Lung (tissue), 12 donors: ENCODE measurements around the gene NCOR2. TPM values are rescaled to one million over a fixed set of nuclear protein-coding genes. Genes with fewer than 3 reads are reported as not detected.
A peak's percentile ranks its signal among the peaks of the same experiment; 100 is the strongest.

Source experiments
- ATAC-seq: fragments of 200-7000 bp; cut with Tn5 transposase; one replicate; pipeline ENCODE4 v1.9.1; 2020; ENCODE audit warnings: moderate number of reproducible peaks; ENCODE audit not compliant: insufficient read depth, low FRiP score
- DNase-seq, 3 donors: peaks; one replicate each; pipeline ENCODE4 v3.0.0-alpha.2; 2013 to 2017
- H3K27ac ChIP-seq, 2 donors: one replicate each; pipeline ENCODE4 v1.5.1; 2013; ENCODE audit warnings: mild to moderate bottlenecking in 2 of 2, moderate library complexity in 2 of 2, control low read depth in 1 of 2, inconsistent platforms in 1 of 2, low read depth in 1 of 2, low read length in 1 of 2
- H3K27me3 ChIP-seq, 3 donors: one replicate each; pipeline ENCODE4 v1.5.1; 2013; ENCODE audit warnings: low read length in 2 of 3; ENCODE audit not compliant: control insufficient read depth in 3 of 3, insufficient read depth in 3 of 3
- H3K36me3 ChIP-seq, 4 donors: one replicate each; pipeline ENCODE4 v1.5.1; 2013; ENCODE audit warnings: low read length in 4 of 4, mild to moderate bottlenecking in 1 of 4, moderate library complexity in 1 of 4; ENCODE audit not compliant: control insufficient read depth in 4 of 4, insufficient read depth in 4 of 4
- H3K4me1 ChIP-seq, 5 donors: one replicate each; pipeline ENCODE4 v1.5.1; 2013; ENCODE audit warnings: low read length in 5 of 5, mild to moderate bottlenecking in 2 of 5, moderate library complexity in 1 of 5; ENCODE audit not compliant: control insufficient read depth in 5 of 5, insufficient read depth in 5 of 5
- H3K4me3 ChIP-seq: one replicate; pipeline ENCODE4 v1.5.1; 2013; ENCODE audit warnings: mild to moderate bottlenecking, control low read depth, moderate library complexity
- H3K9ac ChIP-seq, 2 donors: one replicate each; pipeline ENCODE4 v1.5.1; 2013; ENCODE audit warnings: low read length in 2 of 2, control low read depth in 1 of 2; ENCODE audit not compliant: insufficient read depth in 1 of 2
- H3K9me3 ChIP-seq, 4 donors: one replicate each; pipeline ENCODE4 v1.5.1; 2013; ENCODE audit warnings: low read length in 3 of 4, mild to moderate bottlenecking in 1 of 4, moderate library complexity in 1 of 4; ENCODE audit not compliant: control insufficient read depth in 4 of 4, insufficient read depth in 3 of 4
- CTCF ChIP-seq: IDR thresholded peaks from 2 replicates; pipeline ENCODE4 v1.5.1; 2012; ENCODE audit warnings: mild to moderate bottlenecking; ENCODE audit errors: control extremely low read depth, extremely low read depth
- WGBS, 2 donors: extraction: QIAGEN DNeasy Blood & Tissue Kit; methylation state at CpG; one replicate each; pipeline ENCODE4 v1.1.7; 2013; 5-methylcytosine and 5-hydroxymethylcytosine counted together
- polyA plus RNA-seq, 2 donors: library from polyadenylated mRNA; stranded (reverse); fragments of 200-250 nt; gene quantifications; one replicate each; pipeline ENCODE4 v1.2.1, GENCODE V29; 2013
- total RNA-seq, 2 donors: library from RNA; depleted of rRNA in 1 of 2; stranded (reverse); fragments of >200 nt in 1 of 2; gene quantifications; one replicate each; pipeline ENCODE4 v1.2.1, GENCODE V29; 2014 to 2021
- donor health status: control.
- donor health status: control.
- donor health status: Bipolar disorder and iron deficiency.
- donor health status: healthy.
- donor health status: DM: yes; HTN: yes; CAD: no.

Gene NCOR2
- total and polyA plus RNA-seq, 4 donors, result 81.4 to 361 (median 132) TPM

GRCh38 chr12:124562018-124562795 lies 5.2 kb downstream of the NCOR2 start:
- no peak for ATAC-seq
- WGBS, 2 donors, result 66 to 72% methylated on average over 18 of the region's 18 CpGs

GRCh38 chr12:124561231-124561630 lies 6.2 kb downstream of the NCOR2 start:
- no peak for DNase-seq
- Histone ChIP-seq H3K27ac (peak overlapping the region in 1 of 2 donors; percentile 16), H3K9ac (no peak overlapping the region), H3K9me3 (no peaks in the 10 kb centered on the region), H3K27me3 (no peaks in the 10 kb centered on the region), H3K4me1 (peaks cover 0 to 30% (median 19%) of the 10 kb centered on the region in 5 donors), H3K4me3 (no peak overlapping the region), H3K36me3 (no peaks in the 10 kb centered on the region)
- 40 to 55% methylated on average over 10 of the region's 10 CpGs for WGBS, 2 donors
- TF ChIP-seq CTCF, result no peak
- no peak for ATAC-seq

More at GRCh38 chr12:124562018-124562795, 5.2 kb downstream of the NCOR2 start:
- Histone ChIP-seq H3K4me1 (peaks cover 0 to 26% (median 19%) of the 10 kb centered on the region in 5 donors), H3K4me3 (no peak overlapping the region), H3K9ac (no peak overlapping the region), H3K36me3 (no peaks in the 10 kb centered on the region), H3K27ac (no peak overlapping the region), H3K9me3 (no peaks in the 10 kb centered on the region), H3K27me3 (no peaks in the 10 kb centered on the region)
- no peak for TF ChIP-seq CTCF
- no peak for DNase-seq

DNA sequence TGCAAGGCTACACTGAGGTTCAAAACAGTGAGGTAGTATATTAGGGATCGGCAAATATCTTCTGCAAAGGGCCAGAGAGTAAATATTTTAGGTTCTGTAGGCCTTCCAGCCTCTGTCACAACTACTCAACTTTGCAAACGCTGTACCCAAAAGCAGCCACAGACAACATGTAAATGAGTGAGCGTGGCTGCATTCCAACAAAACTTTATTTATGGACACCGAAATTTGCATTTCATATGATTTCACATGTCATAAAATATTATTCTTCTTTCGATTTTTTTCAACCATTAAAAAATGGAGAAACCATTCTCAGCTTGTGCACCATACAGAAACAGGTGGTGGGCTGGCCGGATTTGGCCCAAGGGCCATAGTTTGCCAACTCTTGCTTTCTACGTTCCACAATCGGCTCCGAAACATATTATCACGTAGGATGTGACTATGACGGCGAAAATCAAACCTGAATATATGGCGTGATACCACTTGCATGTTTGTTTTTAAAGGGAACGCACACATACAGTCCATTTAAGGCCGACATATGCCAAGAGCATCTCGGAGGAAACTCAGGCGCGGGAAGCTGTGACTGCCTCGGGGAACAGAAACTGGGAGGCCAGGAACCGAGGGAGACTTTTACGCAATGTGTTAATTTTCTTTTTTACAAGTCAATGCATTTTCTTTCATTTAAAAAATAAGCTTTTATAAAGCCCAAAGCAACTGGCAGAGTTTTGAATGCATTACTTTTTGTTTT lies 7.1 kb downstream of the NCOR2 start:
- no peak for TF ChIP-seq CTCF
- no peak overlapping the region for H3K4me3 ChIP-seq
- 78% methylated on average over 21 of the region's 21 CpGs for WGBS, 2 donors
- no peak for ATAC-seq
- H3K36me3 ChIP-seq, result no peaks in the 10 kb centered on the region
- H3K9ac ChIP-seq, result no peak overlapping the region
- H3K4me1 ChIP-seq, result peaks cover 0 to 38% (median 15%) of the 10 kb centered on the region in 5 donors
- no peak for DNase-seq
- no peak overlapping the region for H3K27ac ChIP-seq
- no peaks in the 10 kb centered on the region for H3K9me3 ChIP-seq
- H3K27me3 ChIP-seq, result no peaks in the 10 kb centered on the region
